CD14-positive monocyte (primary cell): Measurements from ENCODE around the gene GPSM1. TPM values are rescaled to one million over a fixed set of nuclear protein-coding genes. Genes with fewer than 3 reads are reported as not detected.

Experiments used
- DNase-seq, 3 donors: peaks; one replicate each; pipeline ENCODE4 v3.0.0-alpha.2; 2011 to 2022
- H2AFZ ChIP-seq: 2 replicates; pipeline ENCODE4 v1.6.0; 2012; ENCODE audit warnings: mild to moderate bottlenecking, low read depth, low read length, inconsistent platforms; ENCODE audit not compliant: insufficient read depth, poor library complexity, severe bottlenecking
- H3K27ac ChIP-seq, 2 donors: 1 replicate in 1 of 2; 2 replicates in 1 of 2; pipeline ENCODE4 v1.5.1; 2012 to 2013; ENCODE audit warnings: low read length in 2 of 2, control low read depth in 1 of 2, inconsistent platforms in 1 of 2, low read depth in 1 of 2, mild to moderate bottlenecking in 1 of 2
- H3K27me3 ChIP-seq, 2 donors: one replicate each; pipeline versions ENCODE4 v1.6.0 to v1.6.1; 2011 to 2013; ENCODE audit warnings: low read length in 2 of 2; ENCODE audit not compliant: control insufficient read depth in 2 of 2, insufficient read depth in 2 of 2
- H3K36me3 ChIP-seq, 2 donors: replicated peaks in 1 of 2; 1 replicate in 1 of 2; 2 replicates in 1 of 2; pipeline versions ENCODE4 v1.5.1 to v1.6.1; 2012 to 2013; ENCODE audit warnings: low read length in 2 of 2, control low read depth in 1 of 2, inconsistent platforms in 1 of 2, mild to moderate bottlenecking in 1 of 2; ENCODE audit not compliant: insufficient read depth in 2 of 2, control insufficient read depth in 1 of 2
- H3K4me1 ChIP-seq, 2 donors: 1 replicate in 1 of 2; 2 replicates in 1 of 2; pipeline versions ENCODE4 v1.5.1 to v1.6.1; 2012 to 2013; ENCODE audit warnings: low read length in 2 of 2, control low read depth in 1 of 2, inconsistent platforms in 1 of 2, mild to moderate bottlenecking in 1 of 2, moderate library complexity in 1 of 2; ENCODE audit not compliant: insufficient read depth in 2 of 2, control insufficient read depth in 1 of 2
- H3K4me2 ChIP-seq: replicated peaks from 2 replicates; pipeline ENCODE3; 2012; ENCODE audit warnings: low read length, moderate library complexity, mild to moderate bottlenecking; ENCODE audit not compliant: poor library complexity, severe bottlenecking; ENCODE audit errors: extremely low read depth
- H3K4me3 ChIP-seq, 3 experiments: fragments of 200-600 bp in 1 of 3; sonication (generic) in 1 of 3; replicated peaks in 1 of 3; 1 replicate in 2 of 3; 2 replicates in 1 of 3; pipeline ENCODE4 v1.5.1; 2011 to 2013; ENCODE audit warnings: low read length in 3 of 3, mild to moderate bottlenecking in 3 of 3, control low read depth in 2 of 3, low read depth in 2 of 3, inconsistent platforms in 1 of 3, moderate library complexity in 1 of 3
- H3K79me2 ChIP-seq: 2 replicates; pipeline ENCODE4 v1.6.0; 2012; ENCODE audit warnings: mild to moderate bottlenecking, control low read depth, inconsistent platforms, low read length, moderate library complexity; ENCODE audit not compliant: insufficient read depth
- H3K9ac ChIP-seq: 2 replicates; pipeline ENCODE4 v1.6.0; 2017; ENCODE audit warnings: low read length, mild to moderate bottlenecking; ENCODE audit not compliant: insufficient read depth, poor library complexity, severe bottlenecking
- H3K9me3 ChIP-seq, 2 donors: replicated peaks in 1 of 2; 1 replicate in 1 of 2; 2 replicates in 1 of 2; pipeline versions ENCODE4 v1.5.1 to v1.6.1; 2012 to 2013; ENCODE audit warnings: low read length in 2 of 2, control low read depth in 1 of 2; ENCODE audit not compliant: control insufficient read depth in 1 of 2, insufficient read depth in 1 of 2
- H4K20me1 ChIP-seq: 2 replicates; pipeline ENCODE4 v1.6.0; 2012; ENCODE audit warnings: mild to moderate bottlenecking, low read length, control low read depth, moderate library complexity; ENCODE audit not compliant: insufficient read depth
- H3K27ac Mint-ChIP-seq, 7 donors: one replicate each; pipeline ENCODE4 v1.8.0; 2020; ENCODE audit warnings: mild to moderate bottlenecking in 7 of 7, mixed read lengths in 7 of 7, moderate library complexity in 6 of 7, inconsistent platforms in 2 of 7
- H3K27me3 Mint-ChIP-seq, 3 donors: one replicate each; pipeline ENCODE4 v1.8.0; 2021 to 2022; ENCODE audit warnings: low read depth in 3 of 3, mild to moderate bottlenecking in 3 of 3, mixed read lengths in 3 of 3, moderate library complexity in 3 of 3, inconsistent platforms in 1 of 3
- H3K36me3 Mint-ChIP-seq, 2 donors: one replicate each; pipeline ENCODE4 v1.8.0; 2020; ENCODE audit warnings: mixed read lengths in 2 of 2, inconsistent platforms in 1 of 2, mild to moderate bottlenecking in 1 of 2
- H3K4me1 Mint-ChIP-seq: one replicate; pipeline ENCODE4 v1.8.0; 2020; ENCODE audit warnings: mild to moderate bottlenecking, mixed read lengths
- H3K4me3 Mint-ChIP-seq, 2 donors: one replicate each; pipeline ENCODE4 v1.8.0; 2020; ENCODE audit warnings: mild to moderate bottlenecking in 2 of 2, mixed read lengths in 2 of 2, moderate library complexity in 1 of 2
- H3K9me3 Mint-ChIP-seq, 7 donors: one replicate each; pipeline ENCODE4 v1.8.0; 2020 to 2022; ENCODE audit warnings: mixed read lengths in 7 of 7, mild to moderate bottlenecking in 6 of 7, moderate library complexity in 6 of 7, inconsistent platforms in 2 of 7
- CTCF ChIP-seq: fragments of 200-600 bp; IDR thresholded peaks from one replicate; pipeline ENCODE4 v1.8.0; 2022; ENCODE audit warnings: antibody characterized with exemption, mild to moderate bottlenecking
- WGBS: methylation state at CpG from one replicate; pipeline ENCODE4 v1.1.5; 2013; ENCODE audit warnings: missing lambda C conversion rate; ENCODE audit not compliant: insufficient coverage; 5-methylcytosine and 5-hydroxymethylcytosine counted together
- intact Hi-C, 2 donors: fragments of 100-400 bp; cut with micrococcal nuclease; formaldehyde crosslinking; loops; one replicate each; pipeline versions ENCODE4 v1.15.0 to v1.15.1; 2023
- polyA plus RNA-seq, 3 donors: library from polyadenylated mRNA; depleted of rRNA in 1 of 3; unstranded in 2 of 3; stranded (reverse) in 1 of 3; fragments of 300-500 nt in 2 of 3; fragments of >200 nt in 1 of 3; fragmentation: Illumina TruSeq in 2 of 3; gene quantifications; 1 replicate in 2 of 3; 2 replicates in 1 of 3; pipeline ENCODE4 v1.2.3, GENCODE V29; 2012 to 2021

Gene GPSM1
- polyA plus RNA-seq, 3 donors, result 0.67 to 3.1 (median 0.73) TPM

GRCh38 chr9:136316896-136317676 is 10.3 kb upstream of the GPSM1 start:
- intact Hi-C loops, result no loop called here

GRCh38 chr9:136317695-136318094 is 9.6 kb upstream of the GPSM1 start:
- H3K4me1 ChIP-seq, result no peaks in the 10 kb centered on the region
- H2AFZ ChIP-seq, result no peak overlapping the region
- no peak for TF ChIP-seq CTCF
- H3K9ac ChIP-seq, result no peak overlapping the region
- no peak overlapping the region for H3K27ac Mint-ChIP-seq
- DNase-seq, result no peak
- peaks cover 15 to 26% (median 18%) of the 10 kb centered on the region in 7 donors for H3K9me3 Mint-ChIP-seq
- 94% methylated on average over 16 of the region's 16 CpGs for WGBS
- H3K4me1 Mint-ChIP-seq, result peaks cover 6% of the 10 kb centered on the region
- peaks cover 10 to 26% of the 10 kb centered on the region in 2 donors for H3K9me3 ChIP-seq
- H3K36me3 ChIP-seq, result no peaks in the 10 kb centered on the region
- H3K36me3 Mint-ChIP-seq, result peaks cover 0 to 6% of the 10 kb centered on the region in 2 donors
- no peaks in the 10 kb centered on the region for H3K79me2 ChIP-seq
- no peaks in the 10 kb centered on the region for H4K20me1 ChIP-seq
- H3K27me3 ChIP-seq, result no peaks in the 10 kb centered on the region
- H3K4me2 ChIP-seq, result no peak overlapping the region
- H3K27ac ChIP-seq, result no peak overlapping the region
- intact Hi-C loops, result no loop called here
- H3K4me3 ChIP-seq, result no peak overlapping the region
- H3K27me3 Mint-ChIP-seq, result peaks cover 2 to 3% (median 2%) of the 10 kb centered on the region in 3 donors
- no peak overlapping the region for H3K4me3 Mint-ChIP-seq

More at GRCh38 chr9:136316896-136317676, 10.3 kb upstream of the GPSM1 start:
- peaks cover 0 to 6% of the 10 kb centered on the region in 2 donors for H3K36me3 Mint-ChIP-seq
- Histone ChIP-seq H3K79me2 (no peaks in the 10 kb centered on the region), H3K9me3 (peaks cover 10 to 26% of the 10 kb centered on the region in 2 donors), H3K27ac (no peak overlapping the region), H3K4me3 (no peak overlapping the region), H4K20me1 (no peaks in the 10 kb centered on the region), H2AFZ (no peak overlapping the region), H3K4me1 (no peaks in the 10 kb centered on the region), H3K9ac (no peak overlapping the region), H3K36me3 (no peaks in the 10 kb centered on the region), H3K27me3 (no peaks in the 10 kb centered on the region), H3K4me2 (no peak overlapping the region)
- no peak for TF ChIP-seq CTCF
- H3K27me3 Mint-ChIP-seq, result peaks cover 2 to 3% (median 2%) of the 10 kb centered on the region in 3 donors
- H3K4me1 Mint-ChIP-seq, result peaks cover 1% of the 10 kb centered on the region
- WGBS, result 97% methylated on average over 12 of the region's 13 CpGs
- peaks cover 15 to 24% (median 18%) of the 10 kb centered on the region in 7 donors for H3K9me3 Mint-ChIP-seq
- H3K4me3 Mint-ChIP-seq, result no peak overlapping the region
- no peak for DNase-seq
- H3K27ac Mint-ChIP-seq, result no peak overlapping the region
